A549 (cell line): ENCODE measurements around the gene MYDGF.

ENCODE experiments used
- EHMT2 ChIP-seq: fragments of 200-600 bp; sonication (generic); IDR thresholded peaks from 2 replicates; pipeline ENCODE4 v1.6.1; 2016; ENCODE audit warnings: antibody characterized with exemption, low read depth, mild to moderate bottlenecking, moderate library complexity
- EP300 ChIP-seq, 2 experiments: fragments of >200 bp; sonication (Bioruptor Twin); formaldehyde crosslinking; IDR thresholded peaks; 2 replicates in 1 of 2; 3 replicates in 1 of 2; pipeline ENCODE4 v1.6.1; 2016 to 2017
- FOSL2 ChIP-seq, 2 experiments: fragments of 450-650 bp in 1 of 2; fragments of >200 bp in 1 of 2; sonication (Bioruptor Twin) in 1 of 2; formaldehyde crosslinking; IDR thresholded peaks; 2 replicates each; pipeline versions ENCODE4 v1.5.0 to v1.6.1; 2016 to 2020; ENCODE audit warnings: mild to moderate bottlenecking in 1 of 2, moderate library complexity in 1 of 2
- MAFK ChIP-seq: fragments of 450-650 bp; IDR thresholded peaks from 2 replicates; pipeline ENCODE4 v1.6.1; 2014; ENCODE audit not compliant: partially characterized antibody
- MAZ ChIP-seq: fragments of 150-350 bp; IDR thresholded peaks from 2 replicates; pipeline ENCODE4 v1.6.1; 2014; ENCODE audit warnings: antibody characterized with exemption, low read depth, low read length, borderline replicate concordance
- POLR2A ChIP-seq: IDR thresholded peaks from 2 replicates; pipeline ENCODE4 v1.6.1; 2012; ENCODE audit warnings: mild to moderate bottlenecking, low read length
- RAD21 ChIP-seq, 2 experiments: fragments of >200 bp in 1 of 2; sonication (Bioruptor Twin) in 1 of 2; formaldehyde crosslinking in 1 of 2; IDR thresholded peaks in 1 of 2; conservative IDR thresholded peaks in 1 of 2; 2 replicates in 1 of 2; 3 replicates in 1 of 2; pipeline ENCODE4 v1.6.1; 2012 to 2018; ENCODE audit warnings: inconsistent platforms in 1 of 2
- RFX5 ChIP-seq: fragments of 450-650 bp; IDR thresholded peaks from 2 replicates; pipeline ENCODE4 v1.7.1; 2014; ENCODE audit warnings: antibody characterized with exemption, mild to moderate bottlenecking, moderate library complexity
- RNF2 ChIP-seq: fragments of 200-600 bp; sonication (generic); IDR thresholded peaks from 2 replicates; pipeline ENCODE4 v1.6.1; 2016; ENCODE audit warnings: low read depth, mild to moderate bottlenecking, antibody characterized with exemption, moderate library complexity, borderline replicate concordance
- SREBF2 ChIP-seq: fragments of 450-650 bp; IDR thresholded peaks from 2 replicates; pipeline ENCODE4 v1.6.1; 2014; ENCODE audit warnings: mild to moderate bottlenecking, moderate library complexity
- TP53 ChIP-seq: fragments of 250-450 bp; sonication (Bioruptor Pico); IDR thresholded peaks from 2 replicates; pipeline ENCODE4 v1.5.0; 2021; ENCODE audit warnings: mild to moderate bottlenecking, moderate library complexity
- TF ChIP-seq, protein P1 (sequence below): fragments of 200-600 bp; sonication (generic); IDR thresholded peaks from 2 replicates; pipeline ENCODE4 v1.6.1; 2016; ENCODE audit warnings: antibody characterized with exemption, mild to moderate bottlenecking, moderate library complexity
- TF ChIP-seq, protein P2 (sequence below): fragments of >200 bp; sonication (Bioruptor Twin); formaldehyde crosslinking; IDR thresholded peaks from 3 replicates; pipeline ENCODE4 v1.5.1; 2016

DNA sequence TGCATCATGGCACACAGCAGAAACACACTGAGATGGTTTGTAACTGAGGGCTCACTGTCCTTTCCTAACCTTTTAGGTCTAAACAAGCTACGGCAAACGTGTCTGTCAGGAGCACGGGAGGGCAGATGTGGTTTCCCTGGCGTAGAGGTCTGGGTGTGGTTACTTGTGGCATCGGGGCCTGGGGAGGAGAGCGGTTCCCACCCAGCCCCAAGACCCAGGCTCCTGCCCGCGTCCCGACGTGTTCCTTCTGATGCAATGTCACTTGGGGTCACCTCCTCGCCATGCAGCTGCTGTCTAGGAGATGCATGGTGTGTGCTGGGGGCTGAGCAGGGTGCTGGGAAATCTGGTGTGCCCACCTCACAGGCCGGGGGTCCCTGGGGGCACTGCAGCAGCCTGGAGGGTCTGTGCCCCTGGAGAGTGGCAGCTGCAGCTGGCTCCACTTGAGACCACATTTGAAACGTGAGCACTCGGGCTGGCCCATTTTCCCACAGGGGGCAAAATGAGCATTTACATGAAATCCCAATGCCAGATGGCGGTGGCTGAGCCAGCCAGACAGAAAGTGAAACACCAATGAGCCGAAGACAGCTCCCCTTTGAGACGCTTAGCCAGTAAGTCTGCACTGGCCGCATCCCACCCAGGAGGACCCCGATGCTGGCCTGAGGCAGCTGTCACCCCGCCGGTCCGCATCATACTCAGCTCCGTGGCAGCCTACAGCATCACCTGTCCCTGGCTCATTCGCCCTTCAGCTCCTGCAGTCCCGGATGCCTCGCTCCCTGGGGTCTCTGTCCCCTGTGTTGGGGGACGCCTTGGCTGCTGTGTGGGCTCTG lies 22.3 kb upstream of the MYDGF start:
- no peak for TF ChIP-seq FOSL2 (IDR thresholded peaks at IDR 0.05)
- TF ChIP-seq FOSL2 (CRISPR knock-in tag; IDR thresholded peaks at IDR 0.05) = no peak
- TF ChIP-seq POLR2A = no peak
- no peak for TF ChIP-seq EHMT2
- no peak for TF ChIP-seq TP53 (CRISPR knock-in tag)
- TF ChIP-seq, protein P1, sequence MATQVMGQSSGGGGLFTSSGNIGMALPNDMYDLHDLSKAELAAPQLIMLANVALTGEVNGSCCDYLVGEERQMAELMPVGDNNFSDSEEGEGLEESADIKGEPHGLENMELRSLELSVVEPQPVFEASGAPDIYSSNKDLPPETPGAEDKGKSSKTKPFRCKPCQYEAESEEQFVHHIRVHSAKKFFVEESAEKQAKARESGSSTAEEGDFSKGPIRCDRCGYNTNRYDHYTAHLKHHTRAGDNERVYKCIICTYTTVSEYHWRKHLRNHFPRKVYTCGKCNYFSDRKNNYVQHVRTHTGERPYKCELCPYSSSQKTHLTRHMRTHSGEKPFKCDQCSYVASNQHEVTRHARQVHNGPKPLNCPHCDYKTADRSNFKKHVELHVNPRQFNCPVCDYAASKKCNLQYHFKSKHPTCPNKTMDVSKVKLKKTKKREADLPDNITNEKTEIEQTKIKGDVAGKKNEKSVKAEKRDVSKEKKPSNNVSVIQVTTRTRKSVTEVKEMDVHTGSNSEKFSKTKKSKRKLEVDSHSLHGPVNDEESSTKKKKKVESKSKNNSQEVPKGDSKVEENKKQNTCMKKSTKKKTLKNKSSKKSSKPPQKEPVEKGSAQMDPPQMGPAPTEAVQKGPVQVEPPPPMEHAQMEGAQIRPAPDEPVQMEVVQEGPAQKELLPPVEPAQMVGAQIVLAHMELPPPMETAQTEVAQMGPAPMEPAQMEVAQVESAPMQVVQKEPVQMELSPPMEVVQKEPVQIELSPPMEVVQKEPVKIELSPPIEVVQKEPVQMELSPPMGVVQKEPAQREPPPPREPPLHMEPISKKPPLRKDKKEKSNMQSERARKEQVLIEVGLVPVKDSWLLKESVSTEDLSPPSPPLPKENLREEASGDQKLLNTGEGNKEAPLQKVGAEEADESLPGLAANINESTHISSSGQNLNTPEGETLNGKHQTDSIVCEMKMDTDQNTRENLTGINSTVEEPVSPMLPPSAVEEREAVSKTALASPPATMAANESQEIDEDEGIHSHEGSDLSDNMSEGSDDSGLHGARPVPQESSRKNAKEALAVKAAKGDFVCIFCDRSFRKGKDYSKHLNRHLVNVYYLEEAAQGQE = no peak
- TF ChIP-seq, protein P2, sequence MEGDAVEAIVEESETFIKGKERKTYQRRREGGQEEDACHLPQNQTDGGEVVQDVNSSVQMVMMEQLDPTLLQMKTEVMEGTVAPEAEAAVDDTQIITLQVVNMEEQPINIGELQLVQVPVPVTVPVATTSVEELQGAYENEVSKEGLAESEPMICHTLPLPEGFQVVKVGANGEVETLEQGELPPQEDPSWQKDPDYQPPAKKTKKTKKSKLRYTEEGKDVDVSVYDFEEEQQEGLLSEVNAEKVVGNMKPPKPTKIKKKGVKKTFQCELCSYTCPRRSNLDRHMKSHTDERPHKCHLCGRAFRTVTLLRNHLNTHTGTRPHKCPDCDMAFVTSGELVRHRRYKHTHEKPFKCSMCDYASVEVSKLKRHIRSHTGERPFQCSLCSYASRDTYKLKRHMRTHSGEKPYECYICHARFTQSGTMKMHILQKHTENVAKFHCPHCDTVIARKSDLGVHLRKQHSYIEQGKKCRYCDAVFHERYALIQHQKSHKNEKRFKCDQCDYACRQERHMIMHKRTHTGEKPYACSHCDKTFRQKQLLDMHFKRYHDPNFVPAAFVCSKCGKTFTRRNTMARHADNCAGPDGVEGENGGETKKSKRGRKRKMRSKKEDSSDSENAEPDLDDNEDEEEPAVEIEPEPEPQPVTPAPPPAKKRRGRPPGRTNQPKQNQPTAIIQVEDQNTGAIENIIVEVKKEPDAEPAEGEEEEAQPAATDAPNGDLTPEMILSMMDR = no peak
- TF ChIP-seq RAD21 (conservative IDR thresholded peaks at IDR 0.05 in 1 of 2, IDR thresholded peaks at IDR 0.05 in 1 of 2) = no peak
- no peak for TF ChIP-seq RFX5
- TF ChIP-seq MAFK = no peak
- no peak for TF ChIP-seq MAZ
- no peak for TF ChIP-seq SREBF2
- no peak for TF ChIP-seq RNF2
- no peak for TF ChIP-seq EP300 (IDR thresholded peaks at IDR 0.05)
